Measurements from ENCODE around the gene CACHD1.

DNA sequence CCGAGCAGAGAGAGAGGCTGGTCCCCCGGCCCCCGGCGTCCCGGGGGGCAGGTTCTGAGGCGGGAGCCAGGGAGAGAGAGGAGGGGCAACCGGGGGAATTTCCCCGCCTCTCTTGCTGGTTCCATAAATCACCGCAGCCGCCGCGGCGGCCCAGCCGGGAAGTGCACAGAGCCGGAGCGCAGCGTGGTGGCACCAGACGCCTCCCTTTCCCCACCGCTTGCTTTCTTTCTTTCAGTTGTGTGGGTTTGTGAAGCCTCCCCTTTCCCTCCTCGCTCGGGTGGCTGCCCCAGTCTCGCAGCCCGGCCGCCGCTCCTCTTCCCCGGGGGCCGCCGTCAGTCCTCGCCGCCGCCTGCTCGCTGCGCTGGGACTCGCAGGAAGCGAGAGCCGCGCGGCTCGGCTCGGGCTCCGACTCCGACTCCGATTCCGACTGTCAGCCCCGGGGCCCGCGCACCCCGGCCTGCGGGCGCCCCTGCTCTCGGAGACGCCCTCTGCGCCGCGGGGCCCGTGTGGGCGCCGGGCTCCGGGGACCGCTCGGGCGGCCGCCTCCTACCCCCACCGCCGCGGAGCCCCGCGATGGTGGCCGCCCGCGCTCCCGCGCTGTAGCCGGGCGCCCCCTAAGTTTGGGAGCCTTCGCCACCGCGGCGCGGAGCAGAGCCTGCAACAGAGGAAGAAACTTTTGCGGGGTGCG, at the start of gene CACHD1:
- no peak for TF ChIP-seq MAFK (IDR thresholded peaks at IDR 0.05; ENCODE audit: low read depth, low read length)
- TF ChIP-seq RFX5 (IDR thresholded peaks at IDR 0.05; ENCODE audit: low read depth, low read length), result no peak
- TF ChIP-seq CEBPB (IDR thresholded peaks at IDR 0.05; ENCODE audit: low read depth, low read length), result no peak
- TF ChIP-seq, protein P1, sequence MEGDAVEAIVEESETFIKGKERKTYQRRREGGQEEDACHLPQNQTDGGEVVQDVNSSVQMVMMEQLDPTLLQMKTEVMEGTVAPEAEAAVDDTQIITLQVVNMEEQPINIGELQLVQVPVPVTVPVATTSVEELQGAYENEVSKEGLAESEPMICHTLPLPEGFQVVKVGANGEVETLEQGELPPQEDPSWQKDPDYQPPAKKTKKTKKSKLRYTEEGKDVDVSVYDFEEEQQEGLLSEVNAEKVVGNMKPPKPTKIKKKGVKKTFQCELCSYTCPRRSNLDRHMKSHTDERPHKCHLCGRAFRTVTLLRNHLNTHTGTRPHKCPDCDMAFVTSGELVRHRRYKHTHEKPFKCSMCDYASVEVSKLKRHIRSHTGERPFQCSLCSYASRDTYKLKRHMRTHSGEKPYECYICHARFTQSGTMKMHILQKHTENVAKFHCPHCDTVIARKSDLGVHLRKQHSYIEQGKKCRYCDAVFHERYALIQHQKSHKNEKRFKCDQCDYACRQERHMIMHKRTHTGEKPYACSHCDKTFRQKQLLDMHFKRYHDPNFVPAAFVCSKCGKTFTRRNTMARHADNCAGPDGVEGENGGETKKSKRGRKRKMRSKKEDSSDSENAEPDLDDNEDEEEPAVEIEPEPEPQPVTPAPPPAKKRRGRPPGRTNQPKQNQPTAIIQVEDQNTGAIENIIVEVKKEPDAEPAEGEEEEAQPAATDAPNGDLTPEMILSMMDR (conservative IDR thresholded peaks at IDR 0.05; ENCODE audit: low read depth, low read length), result peak; percentile 38
- no peak for TF ChIP-seq RCOR1 (IDR thresholded peaks at IDR 0.05; ENCODE audit: insufficient replicate concordance, low read length)
- TF ChIP-seq USF2 (IDR thresholded peaks at IDR 0.05; ENCODE audit: low read depth, low read length), result no peak
- no peak for TF ChIP-seq FOS (IDR thresholded peaks at IDR 0.05; ENCODE audit: low read depth, low read length)
- TF ChIP-seq NFE2L2 (IDR thresholded peaks at IDR 0.05; ENCODE audit: low read depth, low read length), result no peak
- TF ChIP-seq POLR2A (IDR thresholded peaks at IDR 0.05; ENCODE audit: low read depth, low read length), result no peak
- TF ChIP-seq BHLHE40 (IDR thresholded peaks at IDR 0.05; ENCODE audit: low read depth, low read length), result no peak
